ENCODE measurements around the gene SLC22A23. TPM values are rescaled to one million over a fixed set of nuclear protein-coding genes. Genes with fewer than 3 reads are reported as not detected.
A peak's percentile ranks its signal among the peaks of the same experiment; 100 is the strongest.

The SLC22A23 gene
- total RNA-seq, 6 donors from 2014 or later, result 18.2 to 73.1 (median 28.3) TPM

GRCh38 chr6:3271756-3272155 lies 185.1 kb downstream of the SLC22A23 start:
- TF ChIP-seq POLR2A (IDR thresholded peaks at IDR 0.05) (no peak), POLR2AphosphoS5 (IDR thresholded peaks at IDR 0.05) (no peak), EP300 (IDR thresholded peaks at IDR 0.05) (no peak)
- TF ChIP-seq, protein P1, sequence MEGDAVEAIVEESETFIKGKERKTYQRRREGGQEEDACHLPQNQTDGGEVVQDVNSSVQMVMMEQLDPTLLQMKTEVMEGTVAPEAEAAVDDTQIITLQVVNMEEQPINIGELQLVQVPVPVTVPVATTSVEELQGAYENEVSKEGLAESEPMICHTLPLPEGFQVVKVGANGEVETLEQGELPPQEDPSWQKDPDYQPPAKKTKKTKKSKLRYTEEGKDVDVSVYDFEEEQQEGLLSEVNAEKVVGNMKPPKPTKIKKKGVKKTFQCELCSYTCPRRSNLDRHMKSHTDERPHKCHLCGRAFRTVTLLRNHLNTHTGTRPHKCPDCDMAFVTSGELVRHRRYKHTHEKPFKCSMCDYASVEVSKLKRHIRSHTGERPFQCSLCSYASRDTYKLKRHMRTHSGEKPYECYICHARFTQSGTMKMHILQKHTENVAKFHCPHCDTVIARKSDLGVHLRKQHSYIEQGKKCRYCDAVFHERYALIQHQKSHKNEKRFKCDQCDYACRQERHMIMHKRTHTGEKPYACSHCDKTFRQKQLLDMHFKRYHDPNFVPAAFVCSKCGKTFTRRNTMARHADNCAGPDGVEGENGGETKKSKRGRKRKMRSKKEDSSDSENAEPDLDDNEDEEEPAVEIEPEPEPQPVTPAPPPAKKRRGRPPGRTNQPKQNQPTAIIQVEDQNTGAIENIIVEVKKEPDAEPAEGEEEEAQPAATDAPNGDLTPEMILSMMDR (IDR thresholded peaks at IDR 0.05), result no peak
- no peak for DNase-seq
- Histone ChIP-seq H3K9me3 (no peaks in the 10 kb centered on the region), H3K4me1 (peaks cover 0 to 17% (median 2%) of the 10 kb centered on the region in 4 donors), H3K27ac (no peak overlapping the region), H3K27me3 (no peaks in the 10 kb centered on the region), H3K36me3 (peaks cover 0 to 61% (median 32%) of the 10 kb centered on the region in 4 donors), H3K4me3 (no peak overlapping the region)
- WGBS, 2 donors, result 77 to 95% methylated on average over 10 to 13 of the region's 13 CpGs
- ATAC-seq (ENCODE audit: low FRiP score in 2 of 2), result no peak

GRCh38 chr6:3270258-3270657 lies 186.6 kb downstream of the SLC22A23 start:
- no peak overlapping the region for H3K27ac ChIP-seq
- DNase-seq, result peak in 1 of 2 donors; percentile 71
- H3K36me3 ChIP-seq, result peaks cover 0 to 65% (median 32%) of the 10 kb centered on the region in 4 donors
- TF ChIP-seq POLR2AphosphoS5 (IDR thresholded peaks at IDR 0.05), result no peak
- TF ChIP-seq EP300 (IDR thresholded peaks at IDR 0.05), result no peak
- TF ChIP-seq POLR2A (IDR thresholded peaks at IDR 0.05), result no peak
- TF ChIP-seq, protein P1 (IDR thresholded peaks at IDR 0.05), result no peak
- H3K9me3 ChIP-seq, result no peaks in the 10 kb centered on the region
- ATAC-seq (ENCODE audit: low FRiP score in 2 of 2), result peak; percentile 19 to 69
- H3K27me3 ChIP-seq, result no peaks in the 10 kb centered on the region
- no peak overlapping the region for H3K4me3 ChIP-seq
- H3K4me1 ChIP-seq, result peaks cover 0 to 17% (median 2%) of the 10 kb centered on the region in 4 donors
- 55 to 62% methylated on average over 13 to 14 of the region's 15 CpGs for WGBS, 2 donors

- peaks cover 0 to 70% (median 33%) of the 10 kb centered on the region in 4 donors for H3K36me3 ChIP-seq
- ATAC-seq (ENCODE audit: low FRiP score in 2 of 2), result no peak
- 85 to 90% methylated on average over 27 of the region's 27 CpGs for WGBS, 2 donors
Measured at GRCh38 chr6:3269281-3269975, 187.4 kb downstream of the SLC22A23 start.

GRCh38 chr6:3268680-3269079 lies 188.2 kb downstream of the SLC22A23 start:
- H3K36me3 ChIP-seq, result peaks cover 0 to 73% (median 37%) of the 10 kb centered on the region in 4 donors
- H3K27me3 ChIP-seq, result no peaks in the 10 kb centered on the region
- H3K4me1 ChIP-seq, result peaks cover 0 to 17% (median 7%) of the 10 kb centered on the region in 4 donors
- 88 to 91% methylated on average over 11 of the region's 11 CpGs for WGBS, 2 donors
- ATAC-seq (ENCODE audit: low FRiP score in 2 of 2), result no peak
- H3K4me3 ChIP-seq, result no peak overlapping the region
- TF ChIP-seq, protein P1 (IDR thresholded peaks at IDR 0.05), result no peak
- TF ChIP-seq POLR2AphosphoS5 (IDR thresholded peaks at IDR 0.05), result no peak
- DNase-seq, result no peak
- H3K9me3 ChIP-seq, result no peaks in the 10 kb centered on the region
- H3K27ac ChIP-seq, result no peak overlapping the region

More at GRCh38 chr6:3269281-3269975, 187.4 kb downstream of the SLC22A23 start:
- Histone ChIP-seq H3K27ac (no peak overlapping the region), H3K9me3 (no peaks in the 10 kb centered on the region), H3K4me3 (no peak overlapping the region), H3K27me3 (no peaks in the 10 kb centered on the region), H3K4me1 (peaks cover 0 to 17% (median 3%) of the 10 kb centered on the region in 4 donors)
- no peak for TF ChIP-seq EP300 (IDR thresholded peaks at IDR 0.05)
- TF ChIP-seq, protein P1 (IDR thresholded peaks at IDR 0.05), result no peak
- no peak for TF ChIP-seq POLR2A (IDR thresholded peaks at IDR 0.05)
- no peak for TF ChIP-seq POLR2AphosphoS5 (IDR thresholded peaks at IDR 0.05)
- DNase-seq, result no peak
